ENCODE measurements around the gene ULK1. TPM values are rescaled to one million over a fixed set of nuclear protein-coding genes. Genes with fewer than 3 reads are reported as not detected.

ULK1 gene
- total and polyA plus RNA-seq, 2 of the 13 experiments (the other 11 are each of a cell fraction or from before 2014, with no cell fraction given), result 2.8 to 10.1 TPM

- TF ChIP-seq FOSL2 (CRISPR knock-in tag; IDR thresholded peaks at IDR 0.05) (peak; percentile 44), MNT (IDR thresholded peaks at IDR 0.05) (peak; percentile 68), NFE2L1 (CRISPR knock-in tag; IDR thresholded peaks at IDR 0.05; ENCODE audit: borderline replicate concordance) (peak; percentile 81; the same call in 1 of the 2 replicates), AKAP8 (CRISPR knock-in tag; IDR thresholded peaks at IDR 0.05) (0 out of 2 replicates have a peak, but pooled peaks have one; percentile 47), ZNF691 (CRISPR knock-in tag; IDR thresholded peaks at IDR 0.05; ENCODE audit: borderline replicate concordance, low read depth) (no peak), DZIP1 (CRISPR knock-in tag; IDR thresholded peaks at IDR 0.05) (peak; percentile 53), MTF1 (CRISPR knock-in tag; IDR thresholded peaks at IDR 0.05) (no peak), ZNF180 (CRISPR knock-in tag; IDR thresholded peaks at IDR 0.05; ENCODE audit: borderline replicate concordance, low read depth) (no peak), KDM3A (CRISPR knock-in tag; IDR thresholded peaks at IDR 0.05; ENCODE audit: low read depth) (peak; percentile 91; the same call in 1 of the 2 replicates), ZNF556 (CRISPR knock-in tag; IDR thresholded peaks at IDR 0.05; ENCODE audit: borderline replicate concordance) (peak; percentile 67; the same call in 1 of the 2 replicates), ZNF414 (CRISPR knock-in tag; IDR thresholded peaks at IDR 0.05) (0 out of 2 replicates have a peak, but pooled peaks have one; percentile 40), PHB2 (IDR thresholded peaks at IDR 0.05; ENCODE audit: partially characterized antibody) (no peak), ZIK1 (CRISPR knock-in tag; IDR thresholded peaks at IDR 0.05; ENCODE audit: borderline replicate concordance, low read depth) (0 out of 2 replicates have a peak, but pooled peaks have one; percentile 25), BORCS8-MEF2B (CRISPR knock-in tag; IDR thresholded peaks at IDR 0.05) (peak; percentile 76; the same call in 1 of the 2 replicates), ZNF430 (CRISPR knock-in tag; IDR thresholded peaks at IDR 0.05) (0 out of 2 replicates have a peak, but pooled peaks have one; percentile 64), ZNF33A (CRISPR knock-in tag; IDR thresholded peaks at IDR 0.05; ENCODE audit: borderline replicate concordance) (peak; percentile 38; the same call in 1 of the 2 replicates), ERF (CRISPR knock-in tag; IDR thresholded peaks at IDR 0.05) (peak; percentile 82), ZNF580 (CRISPR knock-in tag; IDR thresholded peaks at IDR 0.05; ENCODE audit: borderline replicate concordance, low read depth) (peak; percentile 53; the same call in 1 of the 2 replicates), PCBP1 (IDR thresholded peaks at IDR 0.05; ENCODE audit: borderline replicate concordance, low read depth, low read length) (peak; percentile 88; the same call in 1 of the 2 replicates), ZNF552 (CRISPR knock-in tag; IDR thresholded peaks at IDR 0.05; ENCODE audit: borderline replicate concordance) (0 out of 2 replicates have a peak, but pooled peaks have one; percentile 53), ZNF879 (CRISPR knock-in tag; IDR thresholded peaks at IDR 0.05) (no peak)
- TF ChIP-seq, protein P1, sequence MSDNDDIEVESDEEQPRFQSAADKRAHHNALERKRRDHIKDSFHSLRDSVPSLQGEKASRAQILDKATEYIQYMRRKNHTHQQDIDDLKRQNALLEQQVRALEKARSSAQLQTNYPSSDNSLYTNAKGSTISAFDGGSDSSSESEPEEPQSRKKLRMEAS (IDR thresholded peaks at IDR 0.05), result peak; percentile 90
Measured at GRCh38 chr12:131896080-131896810, 1.8 kb downstream of the ULK1 start (continued).

All from HepG2 (cell line).